ENCODE data around the gene PDLIM7. TPM values are rescaled to one million over a fixed set of nuclear protein-coding genes. Genes with fewer than 3 reads are reported as not detected.

The PDLIM7 gene
- polyA plus RNA-seq, 1 of the 3 experiments (the other 2 are of a cell fraction) = 206 TPM

- Histone ChIP-seq H3F3A (replicated peaks; ENCODE audit: insufficient read depth) (peaks cover 38% of the 10 kb centered on the region), H3K36me3 (replicated peaks in 1 of 2; ENCODE audit: control insufficient read depth in 1 of 2, insufficient read depth in 2 of 2, low read length in 1 of 2) (peaks cover 13 to 38% of the 10 kb centered on the region in 2 experiments), H3K79me2 (ENCODE audit: insufficient read depth) (0 out of 2 replicates have a peak, but pooled peaks cover 1% of the 10 kb centered on the region), H3K9me3 (no peaks in the 10 kb centered on the region), H3K27me3 (ENCODE audit: insufficient read depth) (no peaks in the 10 kb centered on the region), H3K4me1 (ENCODE audit: control insufficient read depth in 1 of 2, insufficient read depth in 2 of 2, low read depth in 1 of 2, low read length in 1 of 2) (peaks cover 12 to 83% of the 10 kb centered on the region in 2 experiments), H3K4me2 (peak overlapping the region; percentile 74), H4K20me1 (ENCODE audit: insufficient read depth) (peaks cover 66% of the 10 kb centered on the region), H2AFZ (ENCODE audit: low read depth) (no peak overlapping the region), H3K27ac (ENCODE audit: low read depth in 2 of 2, low read length in 1 of 2) (peak overlapping the region; percentile 61 to 91; a peak in 3 of 4 replicates), H3K4me3 (ENCODE audit: low read depth in 2 of 2, low read length in 1 of 2) (peak overlapping the region; percentile 47 to 48), H3K9ac (no peak overlapping the region), H3K9me2 (no peaks in the 10 kb centered on the region)
- ChIA-PET CTCF (interaction anchor here (0.7 to 15.5 kb wide), 31 partner anchors 8 to 555 kb away, joined by 3 to 375 read pairs (median 10); partner anchors contain the start of genes DBN1, F12, GRK6 and MXD3), POLR2A (interaction anchor here (0.7 to 4.9 kb wide), 11 partner anchors 8 to 66 kb away, joined by 3 to 72 read pairs (median 4); partner anchors contain the start of genes DBN1, PDLIM7 and PRR7)
- 11% methylated on average over 47 of the region's 76 CpGs for whole genome bisulfite sequencing (ENCODE audit: low lambda C conversion rate)
- DNase-seq = peak; percentile 93
- TF ChIP-seq REST (IDR thresholded peaks at IDR 0.05; ENCODE audit: low read depth, low read length) (no peak), TAF1 (IDR thresholded peaks at IDR 0.05; ENCODE audit: borderline replicate concordance, low read depth, low read length) (no peak; the same call in 1 of the 2 replicates), MAX (IDR thresholded peaks at IDR 0.05; ENCODE audit: low read depth) (no peak), EZH2phosphoT487 (IDR thresholded peaks at IDR 0.05; ENCODE audit: borderline replicate concordance, low read depth) (no peak), RCOR1 (IDR thresholded peaks at IDR 0.05; ENCODE audit: low read length) (peak; percentile 20; the same call in 1 of the 2 replicates), JUND (IDR thresholded peaks at IDR 0.05) (peak; percentile 11; the same call in 1 of the 2 replicates), NRF1 (IDR thresholded peaks at IDR 0.05; ENCODE audit: low read depth, low read length) (no peak), TCF12 (IDR thresholded peaks at IDR 0.05) (no peak), FOSL2 (IDR thresholded peaks at IDR 0.05; ENCODE audit: borderline replicate concordance, low read depth) (no peak), FOXJ3 (CRISPR knock-in tag; IDR thresholded peaks at IDR 0.05) (no peak), POLR2AphosphoS5 (IDR thresholded peaks at IDR 0.05; ENCODE audit: low read depth, low read length) (peak; percentile 39), SIN3A (IDR thresholded peaks at IDR 0.05; ENCODE audit: borderline replicate concordance, low read depth, low read length) (peak; percentile 14; the same call in 1 of the 2 replicates), TEAD4 (IDR thresholded peaks at IDR 0.05; ENCODE audit: borderline replicate concordance, insufficient read depth) (no peak), GABPA (IDR thresholded peaks at IDR 0.05; ENCODE audit: low read depth) (no peak), RFX5 (IDR thresholded peaks at IDR 0.05; ENCODE audit: low read length) (no peak), GATA2 (CRISPR knock-in tag; IDR thresholded peaks at IDR 0.05) (no peak), RAD21 (IDR thresholded peaks at IDR 0.05; ENCODE audit: low read length) (peak; percentile 55), NFIC (IDR thresholded peaks at IDR 0.05; ENCODE audit: borderline replicate concordance) (no peak), FOXM1 (IDR thresholded peaks at IDR 0.05; ENCODE audit: low read depth) (no peak)
- TF ChIP-seq, protein P1, sequence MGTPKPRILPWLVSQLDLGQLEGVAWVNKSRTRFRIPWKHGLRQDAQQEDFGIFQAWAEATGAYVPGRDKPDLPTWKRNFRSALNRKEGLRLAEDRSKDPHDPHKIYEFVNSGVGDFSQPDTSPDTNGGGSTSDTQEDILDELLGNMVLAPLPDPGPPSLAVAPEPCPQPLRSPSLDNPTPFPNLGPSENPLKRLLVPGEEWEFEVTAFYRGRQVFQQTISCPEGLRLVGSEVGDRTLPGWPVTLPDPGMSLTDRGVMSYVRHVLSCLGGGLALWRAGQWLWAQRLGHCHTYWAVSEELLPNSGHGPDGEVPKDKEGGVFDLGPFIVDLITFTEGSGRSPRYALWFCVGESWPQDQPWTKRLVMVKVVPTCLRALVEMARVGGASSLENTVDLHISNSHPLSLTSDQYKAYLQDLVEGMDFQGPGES (IDR thresholded peaks at IDR 0.05; ENCODE audit: low read depth, low read length) = no peak
- TF ChIP-seq, protein P2, sequence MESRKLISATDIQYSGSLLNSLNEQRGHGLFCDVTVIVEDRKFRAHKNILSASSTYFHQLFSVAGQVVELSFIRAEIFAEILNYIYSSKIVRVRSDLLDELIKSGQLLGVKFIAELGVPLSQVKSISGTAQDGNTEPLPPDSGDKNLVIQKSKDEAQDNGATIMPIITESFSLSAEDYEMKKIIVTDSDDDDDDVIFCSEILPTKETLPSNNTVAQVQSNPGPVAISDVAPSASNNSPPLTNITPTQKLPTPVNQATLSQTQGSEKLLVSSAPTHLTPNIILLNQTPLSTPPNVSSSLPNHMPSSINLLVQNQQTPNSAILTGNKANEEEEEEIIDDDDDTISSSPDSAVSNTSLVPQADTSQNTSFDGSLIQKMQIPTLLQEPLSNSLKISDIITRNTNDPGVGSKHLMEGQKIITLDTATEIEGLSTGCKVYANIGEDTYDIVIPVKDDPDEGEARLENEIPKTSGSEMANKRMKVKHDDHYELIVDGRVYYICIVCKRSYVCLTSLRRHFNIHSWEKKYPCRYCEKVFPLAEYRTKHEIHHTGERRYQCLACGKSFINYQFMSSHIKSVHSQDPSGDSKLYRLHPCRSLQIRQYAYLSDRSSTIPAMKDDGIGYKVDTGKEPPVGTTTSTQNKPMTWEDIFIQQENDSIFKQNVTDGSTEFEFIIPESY (IDR thresholded peaks at IDR 0.05; ENCODE audit: borderline replicate concordance, low read depth) = no peak
- TF ChIP-seq, protein P3, sequence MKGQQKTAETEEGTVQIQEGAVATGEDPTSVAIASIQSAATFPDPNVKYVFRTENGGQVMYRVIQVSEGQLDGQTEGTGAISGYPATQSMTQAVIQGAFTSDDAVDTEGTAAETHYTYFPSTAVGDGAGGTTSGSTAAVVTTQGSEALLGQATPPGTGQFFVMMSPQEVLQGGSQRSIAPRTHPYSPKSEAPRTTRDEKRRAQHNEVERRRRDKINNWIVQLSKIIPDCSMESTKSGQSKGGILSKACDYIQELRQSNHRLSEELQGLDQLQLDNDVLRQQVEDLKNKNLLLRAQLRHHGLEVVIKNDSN (IDR thresholded peaks at IDR 0.05; ENCODE audit: borderline replicate concordance, low read depth) = no peak
- TF ChIP-seq, protein P4, sequence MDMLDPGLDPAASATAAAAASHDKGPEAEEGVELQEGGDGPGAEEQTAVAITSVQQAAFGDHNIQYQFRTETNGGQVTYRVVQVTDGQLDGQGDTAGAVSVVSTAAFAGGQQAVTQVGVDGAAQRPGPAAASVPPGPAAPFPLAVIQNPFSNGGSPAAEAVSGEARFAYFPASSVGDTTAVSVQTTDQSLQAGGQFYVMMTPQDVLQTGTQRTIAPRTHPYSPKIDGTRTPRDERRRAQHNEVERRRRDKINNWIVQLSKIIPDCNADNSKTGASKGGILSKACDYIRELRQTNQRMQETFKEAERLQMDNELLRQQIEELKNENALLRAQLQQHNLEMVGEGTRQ (IDR thresholded peaks at IDR 0.05; ENCODE audit: borderline replicate concordance, low read depth, low read length) = no peak
These were observed 41.5 kb downstream of the PDLIM7 start for GRCh38 chr5:177455661-177456590.
